K562 (cell line): ENCODE data around the gene ATP2A1. TPM values are rescaled to one million over a fixed set of nuclear protein-coding genes. Genes with fewer than 3 reads are reported as not detected.

Source experiments
- CTCF ChIP-seq, 3 experiments: IDR thresholded peaks in 2 of 3; conservative IDR thresholded peaks in 1 of 3; 2 replicates each; pipeline ENCODE4 v1.5.1; 2011 to 2012; ENCODE audit warnings: low read length in 3 of 3, mild to moderate bottlenecking in 3 of 3, control low read depth in 2 of 3, improper control_type of control experiment in 1 of 3, inconsistent platforms in 1 of 3, low read depth in 1 of 3, mixed read lengths in 1 of 3, moderate library complexity in 1 of 3; ENCODE audit not compliant: insufficient read depth in 2 of 3
- DLX4 ChIP-seq: fragments of 250-450 bp; sonication (Bioruptor Pico); IDR thresholded peaks from 2 replicates; pipeline ENCODE4 v1.6.1; 2021; ENCODE audit warnings: mild to moderate bottlenecking
- EGR1 ChIP-seq: fragments of 450-650 bp; conservative IDR thresholded peaks from 2 replicates; pipeline ENCODE4 v1.6.1; 2017; ENCODE audit warnings: mild to moderate bottlenecking
- FOSL1 ChIP-seq: fragments of 200-800 bp; sonication (Bioruptor generic); conservative IDR thresholded peaks from 2 replicates; pipeline ENCODE4 v1.6.1; 2016; ENCODE audit warnings: missing genetic modification characterization, missing compliant biosample characterization
- HDAC3 ChIP-seq: fragments of 450-650 bp; IDR thresholded peaks from 2 replicates; pipeline ENCODE4 v1.6.1; 2018; ENCODE audit warnings: borderline replicate concordance, mild to moderate bottlenecking, moderate library complexity; ENCODE audit not compliant: partially characterized antibody
- HES1 ChIP-seq: fragments of 450-650 bp; IDR thresholded peaks from 2 replicates; pipeline ENCODE4 v1.6.1; 2016; ENCODE audit warnings: low read depth, mild to moderate bottlenecking, moderate library complexity
- MEF2D ChIP-seq: conservative IDR thresholded peaks from 2 replicates; pipeline ENCODE4 v1.6.1; 2016; ENCODE audit warnings: low read depth, missing genetic modification characterization, missing compliant biosample characterization
- MLX ChIP-seq, 2 experiments: fragments of 450-650 bp in 1 of 2; sonication (generic) in 1 of 2; formaldehyde crosslinking; conservative IDR thresholded peaks; 2 replicates each; pipeline versions ENCODE4 v1.4.0 to v1.8.1; 2020 to 2022; ENCODE audit warnings: mild to moderate bottlenecking in 1 of 2, missing genetic modification reagents in 1 of 2
- MTF1 ChIP-seq: fragments of 250-450 bp; sonication (Bioruptor Pico); IDR thresholded peaks from 2 replicates; pipeline ENCODE4 v1.9.0; 2021; ENCODE audit warnings: moderate library complexity, mild to moderate bottlenecking, inconsistent platforms, borderline replicate concordance
- NFE2 ChIP-seq: IDR thresholded peaks from 2 replicates; pipeline ENCODE4 v1.6.1; 2014; ENCODE audit warnings: antibody characterized with exemption, low read depth
- PHTF2 ChIP-seq: fragments of 250-450 bp; sonication (Bioruptor Pico); IDR thresholded peaks from 2 replicates; pipeline ENCODE4 v1.5.0; 2021; ENCODE audit warnings: mild to moderate bottlenecking
- RBM34 ChIP-seq: fragments of 200-400 bp; formaldehyde crosslinking; IDR thresholded peaks from 2 replicates; pipeline ENCODE4 v1.6.1; 2018; ENCODE audit warnings: low read length, borderline replicate concordance; ENCODE audit not compliant: insufficient read depth
- RCOR1 ChIP-seq, 2 experiments: IDR thresholded peaks; 2 replicates each; pipeline ENCODE4 v1.6.1; 2012; ENCODE audit warnings: low read depth in 2 of 2, low read length in 2 of 2, borderline replicate concordance in 1 of 2, improper control_type of control experiment in 1 of 2
- SUPT5H ChIP-seq: fragments of 450-650 bp; IDR thresholded peaks from 2 replicates; pipeline ENCODE4 v1.6.1; 2016
- TBP ChIP-seq: optimal IDR thresholded peaks from 2 replicates; pipeline ENCODE3; 2011; ENCODE audit warnings: low read depth, low read length, improper control_type of control experiment
- TCF15 ChIP-seq: fragments of 250-450 bp; sonication (Bioruptor Pico); IDR thresholded peaks from 2 replicates; pipeline ENCODE4 v1.8.0; 2022; ENCODE audit warnings: moderate library complexity, mild to moderate bottlenecking, inconsistent platforms
- TFAP4 ChIP-seq: sonication (generic); formaldehyde crosslinking; IDR thresholded peaks from 2 replicates; pipeline ENCODE4 v1.8.0; 2022; ENCODE audit warnings: missing genetic modification reagents, mild to moderate bottlenecking, moderate library complexity, borderline replicate concordance
- THRA ChIP-seq: fragments of 450-650 bp; IDR thresholded peaks from 2 replicates; pipeline ENCODE4 v1.6.1; 2017; ENCODE audit warnings: mild to moderate bottlenecking, moderate library complexity
- ZNF212 ChIP-seq: fragments of 450-650 bp; formaldehyde crosslinking; IDR thresholded peaks from 2 replicates; pipeline ENCODE4 v1.4.0; 2020; ENCODE audit warnings: mild to moderate bottlenecking
- ZNF512 ChIP-seq: IDR thresholded peaks from 2 replicates; pipeline ENCODE4 v1.6.1; 2016; ENCODE audit warnings: missing genetic modification characterization, missing compliant biosample characterization
- ZSCAN32 ChIP-seq: fragments of 450-650 bp; formaldehyde crosslinking; IDR thresholded peaks from 2 replicates; pipeline ENCODE4 v1.4.0; 2020; ENCODE audit warnings: mild to moderate bottlenecking, moderate library complexity
- polyA plus RNA-seq, 8 experiments: library from polyadenylated mRNA; depleted of rRNA in 4 of 8; stranded (reverse) in 5 of 8; unstranded in 3 of 8; fragments of >200 nt; fragmentation: Nextera tagmentation in 2 of 8; fragmentation: Illumina TruSeq in 1 of 8; extraction: Ambion mirVana in 2 of 8; extraction: Trizol in 1 of 8; gene quantifications; 2 replicates each; pipeline versions ENCODE4 v1.2.1 to v1.2.3, GENCODE V29; 2011 to 2014; ENCODE audit warnings: inconsistent platforms in 1 of 8, missing spikeins in 1 of 8
- total RNA-seq, 7 experiments: library from RNA; depleted of rRNA in 6 of 7; stranded (reverse); fragments of >200 nt in 6 of 7; fragmentation: Illumina TruSeq in 2 of 7; extraction: Trizol in 2 of 7; gene quantifications; 2 replicates each; pipeline versions ENCODE4 v1.2.1 to v1.2.3, GENCODE V29; 2011 to 2021; ENCODE audit warnings: low replicate concordance in 1 of 7

Gene ATP2A1
- total and polyA plus RNA-seq, 9 of the 15 experiments (the other 6 are each of a cell fraction or from before 2014, with no cell fraction given) = 0.25 to 2.6 (median 0.65) TPM

GRCh38 chr16:28935346-28935745 lies 57.1 kb downstream of the ATP2A1 start (continued):
- TF ChIP-seq RCOR1 (IDR thresholded peaks at IDR 0.05; ENCODE audit: borderline replicate concordance in 1 of 2, low read depth in 2 of 2, low read length in 2 of 2) = peak in 1 of 2 experiments; percentile 21; a peak in 1 of 4 replicates
- no peak for TF ChIP-seq CTCF (IDR thresholded peaks at IDR 0.05 in 2 of 3, conservative IDR thresholded peaks at IDR 0.05 in 1 of 3; ENCODE audit: insufficient read depth in 2 of 3, low read depth in 1 of 3, low read length in 3 of 3)
- TF ChIP-seq NFE2 = 0 out of 2 replicates have a peak, but pooled peaks have one; percentile 18
- no peak for TF ChIP-seq THRA
- TF ChIP-seq MEF2D = 0 out of 2 replicates have a peak, but pooled peaks have one; percentile 26
- no peak for TF ChIP-seq TBP
- TF ChIP-seq FOSL1 (tag) = peak; percentile 65
- TF ChIP-seq ZSCAN32 (CRISPR knock-in tag) = no peak
- peak; percentile 80 for TF ChIP-seq TFAP4 (CRISPR knock-in tag)
- TF ChIP-seq HES1 = no peak
- no peak for TF ChIP-seq SUPT5H
- TF ChIP-seq HDAC3 = no peak
- no peak for TF ChIP-seq TCF15
- TF ChIP-seq RBM34 = no peak
- no peak for TF ChIP-seq DLX4 (CRISPR knock-in tag)
- TF ChIP-seq PHTF2 (CRISPR knock-in tag) = no peak
- TF ChIP-seq MLX (CRISPR knock-in tag; conservative IDR thresholded peaks at IDR 0.05) = no peak
- no peak for TF ChIP-seq ZNF212 (CRISPR knock-in tag)
- TF ChIP-seq EGR1 = no peak
- no peak for TF ChIP-seq MTF1 (CRISPR knock-in tag)
- TF ChIP-seq ZNF512 (tag) = 0 out of 2 replicates have a peak, but pooled peaks have one; percentile 28
